WTC11 (cell line): ENCODE data around the gene APCDD1. TPM values are rescaled to one million over a fixed set of nuclear protein-coding genes. Genes with fewer than 3 reads are reported as not detected.

Experiments
- ATAC-seq: fragments of 200-7000 bp; cut with Tn5 transposase; 2 replicates; pipeline ENCODE4 v1.10.0; 2021; ENCODE audit warnings: mild to moderate bottlenecking, moderate library complexity
- CTCF ChIA-PET: fragments of 300-600 bp; sonication (Branson Sonifier 250); formaldehyde crosslinking; loops from one replicate; lab custom pipeline; 2021; ENCODE audit warnings: antibody characterized with exemption; lab: Charles Lee
- POLR2A ChIA-PET: fragments of 350-600 bp; sonication (Branson Sonifier 250); formaldehyde crosslinking; loops from one replicate; lab custom pipeline; 2021; ENCODE audit warnings: antibody characterized with exemption; lab: Charles Lee
- DNase-seq: peaks from one replicate; pipeline ENCODE4 v3.0.0; 2021; ENCODE audit warnings: low spot score
- H3K27ac Mint-ChIP-seq: 2 replicates; pipeline ENCODE4 v1.8.0; 2021; ENCODE audit warnings: mixed read lengths
- H3K27me3 Mint-ChIP-seq: 2 replicates; pipeline ENCODE4 v1.8.0; 2021; ENCODE audit warnings: low read depth, mild to moderate bottlenecking, moderate library complexity, mixed read lengths
- H3K36me3 Mint-ChIP-seq: 2 replicates; pipeline ENCODE4 v1.8.0; 2021; ENCODE audit warnings: mixed read lengths
- H3K4me1 Mint-ChIP-seq: 2 replicates; pipeline ENCODE4 v1.8.0; 2022; ENCODE audit warnings: mixed read lengths
- H3K4me3 Mint-ChIP-seq: 2 replicates; pipeline ENCODE4 v1.8.0; 2021; ENCODE audit warnings: mild to moderate bottlenecking, moderate library complexity, mixed read lengths
- H3K9me3 Mint-ChIP-seq: 2 replicates; pipeline ENCODE4 v1.8.0; 2021; ENCODE audit warnings: mixed read lengths
- AFF4 ChIP-seq: sonication (generic); formaldehyde crosslinking; IDR thresholded peaks from 2 replicates; pipeline ENCODE4 v1.8.1; 2023; ENCODE audit warnings: mild to moderate bottlenecking, missing genetic modification reagents, borderline replicate concordance
- ATF1 ChIP-seq: sonication (generic); formaldehyde crosslinking; IDR thresholded peaks from 2 replicates; pipeline ENCODE4 v1.8.1; 2023; ENCODE audit warnings: mild to moderate bottlenecking, moderate library complexity, missing genetic modification reagents
- CBFB ChIP-seq: sonication (generic); formaldehyde crosslinking; IDR thresholded peaks from 2 replicates; pipeline ENCODE4 v1.8.1; 2022; ENCODE audit warnings: mild to moderate bottlenecking, low read depth, missing genetic modification reagents
- ELF4 ChIP-seq: sonication (generic); formaldehyde crosslinking; IDR thresholded peaks from 2 replicates; pipeline ENCODE4 v1.8.1; 2022; ENCODE audit warnings: low read depth, mild to moderate bottlenecking, moderate library complexity, missing genetic modification reagents
- FOXP4 ChIP-seq: sonication (generic); formaldehyde crosslinking; IDR thresholded peaks from 2 replicates; pipeline ENCODE4 v1.8.0; 2022; ENCODE audit warnings: mild to moderate bottlenecking, missing genetic modification reagents
- GTF2I ChIP-seq: fragments of 250-450 bp; sonication (Bioruptor Pico); conservative IDR thresholded peaks from 2 replicates; pipeline ENCODE4 v1.4.0; 2021; ENCODE audit warnings: mild to moderate bottlenecking
- MYBL2 ChIP-seq: sonication (generic); formaldehyde crosslinking; IDR thresholded peaks from 2 replicates; pipeline ENCODE4 v1.8.1; 2023; ENCODE audit warnings: mild to moderate bottlenecking, moderate library complexity, missing genetic modification reagents
- NR2C2 ChIP-seq: sonication (generic); formaldehyde crosslinking; IDR thresholded peaks from 2 replicates; pipeline ENCODE4 v1.8.0; 2022; ENCODE audit warnings: mild to moderate bottlenecking, missing genetic modification reagents
- RORB ChIP-seq: fragments of 250-450 bp; sonication (Bioruptor Pico); IDR thresholded peaks from 2 replicates; pipeline ENCODE4 v1.9.0; 2021; ENCODE audit warnings: mild to moderate bottlenecking
- STAT6 ChIP-seq: sonication (generic); formaldehyde crosslinking; conservative IDR thresholded peaks from 2 replicates; pipeline ENCODE4 v1.8.1; 2023; ENCODE audit warnings: mild to moderate bottlenecking, low read depth, missing genetic modification reagents, moderate library complexity
- TCF7 ChIP-seq: sonication (generic); formaldehyde crosslinking; IDR thresholded peaks from 2 replicates; pipeline ENCODE4 v1.8.0; 2022; ENCODE audit warnings: mild to moderate bottlenecking, low read depth, missing genetic modification reagents, moderate library complexity
- ZBTB21 ChIP-seq: sonication (generic); formaldehyde crosslinking; IDR thresholded peaks from 2 replicates; pipeline ENCODE4 v1.8.1; 2023; ENCODE audit warnings: mild to moderate bottlenecking, missing genetic modification reagents, borderline replicate concordance
- ZMAT4 ChIP-seq: fragments of 250-450 bp; sonication (Bioruptor Pico); IDR thresholded peaks from 2 replicates; pipeline ENCODE4 v1.9.0; 2021; ENCODE audit warnings: mild to moderate bottlenecking
- total RNA-seq: library from RNA; stranded (reverse); gene quantifications from 3 replicates; pipeline ENCODE4 v1.2.3, GENCODE V29; 2021
- TF ChIP-seq, protein P1 (sequence below): sonication (generic); formaldehyde crosslinking; IDR thresholded peaks from 2 replicates; pipeline ENCODE4 v1.8.1; 2022; ENCODE audit warnings: low read depth, mild to moderate bottlenecking, moderate library complexity, missing genetic modification reagents, borderline replicate concordance
- TF ChIP-seq, protein P2 (sequence below): fragments of 250-450 bp; sonication (Bioruptor Pico); IDR thresholded peaks from 2 replicates; pipeline ENCODE4 v1.9.0; 2021; ENCODE audit warnings: moderate library complexity, mild to moderate bottlenecking, inconsistent platforms, borderline replicate concordance
- TF ChIP-seq, protein P3 (sequence below): sonication (generic); formaldehyde crosslinking; IDR thresholded peaks from 2 replicates; pipeline ENCODE4 v1.8.1; 2023; ENCODE audit warnings: mild to moderate bottlenecking, missing genetic modification reagents

APCDD1 gene
- total RNA-seq, 1 experiment from 2014 or later: 7.1 TPM

DNA sequence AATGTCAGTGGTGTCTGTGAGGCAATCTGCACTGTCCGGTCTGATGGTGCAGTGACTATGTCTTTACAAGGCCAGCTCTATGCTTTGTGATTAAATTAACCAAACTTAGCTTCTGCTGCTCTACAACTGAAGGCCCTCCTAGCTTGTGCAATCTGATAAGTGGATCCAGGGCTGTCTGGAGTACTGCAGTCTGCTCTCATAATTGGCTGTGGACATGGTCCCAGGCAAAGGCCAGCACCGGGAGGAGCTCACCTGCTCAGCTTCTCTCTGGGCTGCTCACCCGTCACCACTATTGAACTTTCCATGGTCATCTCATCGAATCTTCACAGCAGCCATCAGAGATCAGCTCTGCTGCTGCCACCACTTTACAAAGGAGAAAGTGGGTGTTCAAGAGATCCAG, 13.0 kb upstream of the APCDD1 start:
- no peak for TF ChIP-seq RORB (CRISPR knock-in tag)
- TF ChIP-seq CBFB (CRISPR knock-in tag): no peak
- TF ChIP-seq MYBL2 (CRISPR knock-in tag): no peak
- TF ChIP-seq, protein P1, sequence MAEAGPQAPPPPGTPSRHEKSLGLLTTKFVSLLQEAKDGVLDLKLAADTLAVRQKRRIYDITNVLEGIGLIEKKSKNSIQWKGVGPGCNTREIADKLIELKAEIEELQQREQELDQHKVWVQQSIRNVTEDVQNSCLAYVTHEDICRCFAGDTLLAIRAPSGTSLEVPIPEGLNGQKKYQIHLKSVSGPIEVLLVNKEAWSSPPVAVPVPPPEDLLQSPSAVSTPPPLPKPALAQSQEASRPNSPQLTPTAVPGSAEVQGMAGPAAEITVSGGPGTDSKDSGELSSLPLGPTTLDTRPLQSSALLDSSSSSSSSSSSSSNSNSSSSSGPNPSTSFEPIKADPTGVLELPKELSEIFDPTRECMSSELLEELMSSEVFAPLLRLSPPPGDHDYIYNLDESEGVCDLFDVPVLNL (CRISPR knock-in tag): no peak
- TF ChIP-seq STAT6 (CRISPR knock-in tag): no peak
- TF ChIP-seq FOXP4: no peak
- TF ChIP-seq ZMAT4 (CRISPR knock-in tag): no peak
- no peak for TF ChIP-seq TCF7 (CRISPR knock-in tag)
- TF ChIP-seq ATF1: no peak
- TF ChIP-seq AFF4 (CRISPR knock-in tag): no peak
- no peak for TF ChIP-seq GTF2I
- TF ChIP-seq, protein P2, sequence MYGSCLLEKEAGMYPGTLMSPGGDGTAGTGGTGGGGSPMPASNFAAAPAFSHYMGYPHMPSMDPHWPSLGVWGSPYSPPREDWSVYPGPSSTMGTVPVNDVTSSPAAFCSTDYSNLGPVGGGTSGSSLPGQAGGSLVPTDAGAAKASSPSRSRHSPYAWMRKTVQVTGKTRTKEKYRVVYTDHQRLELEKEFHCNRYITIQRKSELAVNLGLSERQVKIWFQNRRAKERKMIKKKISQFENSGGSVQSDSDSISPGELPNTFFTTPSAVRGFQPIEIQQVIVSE (CRISPR knock-in tag): no peak
- TF ChIP-seq ZBTB21 (CRISPR knock-in tag): no peak
- TF ChIP-seq, protein P3, sequence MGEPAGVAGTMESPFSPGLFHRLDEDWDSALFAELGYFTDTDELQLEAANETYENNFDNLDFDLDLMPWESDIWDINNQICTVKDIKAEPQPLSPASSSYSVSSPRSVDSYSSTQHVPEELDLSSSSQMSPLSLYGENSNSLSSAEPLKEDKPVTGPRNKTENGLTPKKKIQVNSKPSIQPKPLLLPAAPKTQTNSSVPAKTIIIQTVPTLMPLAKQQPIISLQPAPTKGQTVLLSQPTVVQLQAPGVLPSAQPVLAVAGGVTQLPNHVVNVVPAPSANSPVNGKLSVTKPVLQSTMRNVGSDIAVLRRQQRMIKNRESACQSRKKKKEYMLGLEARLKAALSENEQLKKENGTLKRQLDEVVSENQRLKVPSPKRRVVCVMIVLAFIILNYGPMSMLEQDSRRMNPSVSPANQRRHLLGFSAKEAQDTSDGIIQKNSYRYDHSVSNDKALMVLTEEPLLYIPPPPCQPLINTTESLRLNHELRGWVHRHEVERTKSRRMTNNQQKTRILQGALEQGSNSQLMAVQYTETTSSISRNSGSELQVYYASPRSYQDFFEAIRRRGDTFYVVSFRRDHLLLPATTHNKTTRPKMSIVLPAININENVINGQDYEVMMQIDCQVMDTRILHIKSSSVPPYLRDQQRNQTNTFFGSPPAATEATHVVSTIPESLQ (CRISPR knock-in tag): no peak
- TF ChIP-seq NR2C2 (CRISPR knock-in tag): no peak
- no peak for TF ChIP-seq ELF4 (CRISPR knock-in tag)
- no peak overlapping the region for H3K27ac Mint-ChIP-seq
- H3K27me3 Mint-ChIP-seq: no peaks in the 10 kb centered on the region
- ATAC-seq (no peak), DNase-seq (no peak)
- no peaks in the 10 kb centered on the region for H3K36me3 Mint-ChIP-seq
- no peaks in the 10 kb centered on the region for H3K9me3 Mint-ChIP-seq
- H3K4me1 Mint-ChIP-seq: peaks cover 7% of the 10 kb centered on the region
- no peak overlapping the region for H3K4me3 Mint-ChIP-seq
- POLR2A ChIA-PET: no interaction called here
- CTCF ChIA-PET: interaction anchor here (1.2 kb wide), 1 partner anchor 13 kb away, joined by 4 read pairs; the partner anchor contains the start of gene APCDD1
